Keratinocyte (primary cell): ENCODE results near the gene DDIAS. TPM values are rescaled to one million over a fixed set of nuclear protein-coding genes. Genes with fewer than 3 reads are reported as not detected.
A peak's percentile ranks its signal among the peaks of the same experiment; 100 is the strongest.

Experiments used
- DNase-seq: peaks from one replicate; pipeline ENCODE4 v3.0.0-alpha.2; 2011; ENCODE audit warnings: low read depth, missing footprints, low spot score
- FAIRE-seq: peaks from 2 replicates; lab custom pipeline; 2011; peaks lifted over from hg19 to GRCh38; lab: Jason Lieb, UNC
- H2AFZ ChIP-seq: 2 replicates; pipeline ENCODE4 v1.6.0; 2012; ENCODE audit warnings: low read length, control low read depth, inconsistent platforms; ENCODE audit not compliant: control insufficient read depth
- H3K27ac ChIP-seq: 2 replicates; pipeline ENCODE4 v1.5.1; 2011; ENCODE audit warnings: low read length; ENCODE audit not compliant: control insufficient read depth, insufficient read depth
- H3K27me3 ChIP-seq: 3 replicates; pipeline ENCODE4 v1.6.0; 2011; ENCODE audit warnings: low read length; ENCODE audit not compliant: control insufficient read depth, insufficient read depth; ENCODE audit errors: extremely low read depth
- H3K36me3 ChIP-seq, 2 experiments: 2 replicates in 1 of 2; 3 replicates in 1 of 2; pipeline ENCODE4 v1.5.1; 2011; ENCODE audit warnings: low read length in 2 of 2, mild to moderate bottlenecking in 1 of 2; ENCODE audit not compliant: control insufficient read depth in 2 of 2, insufficient read depth in 2 of 2; ENCODE audit errors: extremely low read depth in 1 of 2
- H3K4me1 ChIP-seq: 3 replicates; pipeline ENCODE4 v1.5.1; 2011; ENCODE audit warnings: low read length; ENCODE audit not compliant: control insufficient read depth, insufficient read depth; ENCODE audit errors: extremely low read depth
- H3K4me2 ChIP-seq: 3 replicates; pipeline ENCODE4 v1.6.0; 2011; ENCODE audit warnings: low read depth, low read length; ENCODE audit not compliant: control insufficient read depth, insufficient read depth; ENCODE audit errors: extremely low read depth
- H3K4me3 ChIP-seq, 3 experiments: fragments of 200-600 bp in 1 of 3; sonication (generic) in 1 of 3; 2 replicates in 2 of 3; 3 replicates in 1 of 3; pipeline ENCODE4 v1.5.1; 2011 to 2016; ENCODE audit warnings: low read length in 3 of 3, mild to moderate bottlenecking in 3 of 3, control low read depth in 2 of 3, inconsistent platforms in 1 of 3, low read depth in 1 of 3, mixed read lengths in 1 of 3, mixed run types in 1 of 3, moderate library complexity in 1 of 3; ENCODE audit not compliant: control insufficient read depth in 2 of 3, insufficient read depth in 2 of 3; ENCODE audit errors: extremely low read depth in 1 of 3
- H3K79me2 ChIP-seq: 2 replicates; pipeline ENCODE4 v1.6.0; 2012; ENCODE audit warnings: low read length; ENCODE audit not compliant: control insufficient read depth, insufficient read depth
- H3K9ac ChIP-seq: 3 replicates; pipeline ENCODE4 v1.6.0; 2011; ENCODE audit warnings: low read length; ENCODE audit not compliant: control insufficient read depth, insufficient read depth; ENCODE audit errors: extremely low read depth
- H3K9me1 ChIP-seq: 3 replicates; pipeline ENCODE4 v1.6.0; 2011; ENCODE audit warnings: low read length; ENCODE audit not compliant: control insufficient read depth, insufficient read depth; ENCODE audit errors: extremely low read depth
- H3K9me3 ChIP-seq: 2 replicates; pipeline ENCODE4 v1.5.1; 2012; ENCODE audit warnings: low read depth, low read length; ENCODE audit not compliant: control insufficient read depth
- H4K20me1 ChIP-seq: 3 replicates; pipeline ENCODE4 v1.6.0; 2011; ENCODE audit warnings: low read length; ENCODE audit not compliant: control insufficient read depth, insufficient read depth; ENCODE audit errors: extremely low read depth
- CTCF ChIP-seq, 3 experiments: IDR thresholded peaks in 1 of 3; conservative IDR thresholded peaks in 1 of 3; optimal IDR thresholded peaks in 1 of 3; 2 replicates in 2 of 3; 3 replicates in 1 of 3; pipeline versions ENCODE3 to v1.5.1; 2011; ENCODE audit warnings: low read length in 3 of 3, mild to moderate bottlenecking in 3 of 3, moderate library complexity in 2 of 3, control low read depth in 1 of 3, inconsistent platforms in 1 of 3; ENCODE audit not compliant: insufficient read depth in 2 of 3; ENCODE audit errors: extremely low read depth in 1 of 3
- EZH2 ChIP-seq: IDR thresholded peaks from one replicate; pipeline ENCODE4 v1.6.1; 2012; ENCODE audit warnings: inconsistent platforms, mild to moderate bottlenecking, low read length, moderate library complexity
- dilution Hi-C: fragments of 300-500 bp; cut with MboI; formaldehyde crosslinking; loops from one replicate; pipeline ENCODE4 v1.7.0; 2020; ENCODE audit warnings: low sequenced_read_pairs; ENCODE audit not compliant: extremely low pct_ligation_motif_present
- polyA plus RNA-seq, 5 experiments: library from polyadenylated mRNA; depleted of rRNA in 3 of 5; stranded (reverse) in 3 of 5; stranded (forward) in 1 of 5; unstranded in 1 of 5; fragments of >200 nt; gene quantifications; 1 replicate in 1 of 5; 2 replicates in 3 of 5; 3 replicates in 1 of 5; pipeline versions ENCODE4 v1.2.1 to v1.2.3, GENCODE V29; 2011 to 2012; ENCODE audit warnings: missing spikeins in 2 of 5, low read depth in 1 of 5, low replicate concordance in 1 of 5

Gene DDIAS
- polyA plus RNA-seq, 1 donor (not counting 4 experiments of a cell fraction or from before 2014, with no cell fraction given) = 8.7 TPM

DNA sequence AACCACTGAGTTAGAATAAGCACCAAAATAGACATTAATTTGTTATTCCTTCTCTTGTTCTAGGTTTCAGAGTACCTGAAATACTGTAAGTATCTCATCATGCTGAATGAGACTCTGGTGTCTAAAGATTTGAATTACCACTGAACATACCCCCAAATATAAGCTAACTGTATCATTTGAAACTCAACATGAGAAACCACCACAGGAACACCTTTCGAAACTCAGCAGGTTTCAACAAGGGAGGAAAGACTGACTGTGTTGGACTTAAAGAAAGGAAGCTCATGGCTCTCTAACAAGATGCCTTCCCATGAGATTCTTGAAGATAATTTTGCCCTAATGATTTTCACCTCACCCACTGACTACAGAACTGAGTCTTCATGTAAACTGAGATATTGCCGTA, 38.3 kb upstream of the DDIAS start:
- Histone ChIP-seq H3K4me3 (no peak overlapping the region), H3K9me3 (no peaks in the 10 kb centered on the region), H3K36me3 (no peaks in the 10 kb centered on the region), H3K4me2 (no peak overlapping the region), H3K79me2 (no peaks in the 10 kb centered on the region), H3K4me1 (peaks cover 15% of the 10 kb centered on the region), H3K27ac (no peak overlapping the region), H3K9me1 (no peaks in the 10 kb centered on the region), H2AFZ (no peak overlapping the region), H4K20me1 (no peaks in the 10 kb centered on the region), H3K9ac (no peak overlapping the region), H3K27me3 (no peaks in the 10 kb centered on the region)
- no peak for TF ChIP-seq EZH2
- TF ChIP-seq CTCF (optimal IDR thresholded peaks at IDR 0.05 in 1 of 3, IDR thresholded peaks at IDR 0.05 in 1 of 3, conservative IDR thresholded peaks at IDR 0.05 in 1 of 3; ENCODE audit: extremely low read depth in 1 of 3, insufficient read depth in 2 of 3, low read length in 3 of 3) = no peak
- DNase-seq (no peak), FAIRE-seq (no peak)
- dilution Hi-C loops = no loop called here

- H2AFZ ChIP-seq = no peak overlapping the region
These were observed 37.3 kb upstream of the DDIAS start for GRCh38 chr11:82864268-82864667.

More at GRCh38 chr11:82864268-82864667, 37.3 kb upstream of the DDIAS start:
- H3K4me1 ChIP-seq = peaks cover 4% of the 10 kb centered on the region
- no peak overlapping the region for H3K9ac ChIP-seq
- H3K27ac ChIP-seq = no peak overlapping the region
- H3K9me1 ChIP-seq = no peaks in the 10 kb centered on the region
- no peaks in the 10 kb centered on the region for H3K36me3 ChIP-seq
- no peak overlapping the region for H3K4me3 ChIP-seq
- no peak overlapping the region for H3K4me2 ChIP-seq
- TF ChIP-seq EZH2 (no peak), CTCF (optimal IDR thresholded peaks at IDR 0.05 in 1 of 3, IDR thresholded peaks at IDR 0.05 in 1 of 3, conservative IDR thresholded peaks at IDR 0.05 in 1 of 3; ENCODE audit: extremely low read depth in 1 of 3, insufficient read depth in 2 of 3, low read length in 3 of 3) (peak; percentile 75 to 85 (median 81))
- no peaks in the 10 kb centered on the region for H3K27me3 ChIP-seq
- FAIRE-seq (peak; percentile 39), DNase-seq (no peak)
- no peaks in the 10 kb centered on the region for H3K9me3 ChIP-seq
- no peaks in the 10 kb centered on the region for H3K79me2 ChIP-seq
- dilution Hi-C loops = no loop called here
- H4K20me1 ChIP-seq = no peaks in the 10 kb centered on the region
